ENCODE data around the gene ATP6V1C2. TPM values are rescaled to one million over a fixed set of nuclear protein-coding genes. Genes with fewer than 3 reads are reported as not detected.
A peak's percentile ranks its signal among the peaks of the same experiment; 100 is the strongest.
"Not testable (repeated sequence)": the region's sequence is repeated elsewhere in the genome, so short reads cannot be mapped to it uniquely, and the experiment has no call there.

ATP6V1C2 gene
- polyA plus RNA-seq, 1 donor: 8.1 TPM

DNA sequence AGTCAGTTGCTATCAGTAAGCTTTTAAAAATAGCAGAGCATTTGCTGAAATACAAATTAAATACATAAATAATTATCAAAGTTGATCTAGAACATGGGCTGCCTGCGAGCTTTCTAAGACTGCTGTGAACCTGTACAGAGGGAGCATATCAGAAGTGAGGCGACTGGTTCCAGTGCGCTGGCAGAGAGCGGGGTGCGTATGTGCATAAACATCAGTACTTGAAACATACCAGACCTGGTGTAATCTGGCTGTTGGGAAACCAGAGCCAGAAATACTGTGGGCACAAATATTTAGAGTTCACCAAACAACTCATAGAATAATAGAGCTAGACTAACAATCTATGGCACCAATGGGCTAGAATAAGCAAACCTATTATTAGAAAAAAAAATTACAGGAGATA is 63.8 kb downstream of the ATP6V1C2 start:
- no peak for DNase-seq

DNA sequence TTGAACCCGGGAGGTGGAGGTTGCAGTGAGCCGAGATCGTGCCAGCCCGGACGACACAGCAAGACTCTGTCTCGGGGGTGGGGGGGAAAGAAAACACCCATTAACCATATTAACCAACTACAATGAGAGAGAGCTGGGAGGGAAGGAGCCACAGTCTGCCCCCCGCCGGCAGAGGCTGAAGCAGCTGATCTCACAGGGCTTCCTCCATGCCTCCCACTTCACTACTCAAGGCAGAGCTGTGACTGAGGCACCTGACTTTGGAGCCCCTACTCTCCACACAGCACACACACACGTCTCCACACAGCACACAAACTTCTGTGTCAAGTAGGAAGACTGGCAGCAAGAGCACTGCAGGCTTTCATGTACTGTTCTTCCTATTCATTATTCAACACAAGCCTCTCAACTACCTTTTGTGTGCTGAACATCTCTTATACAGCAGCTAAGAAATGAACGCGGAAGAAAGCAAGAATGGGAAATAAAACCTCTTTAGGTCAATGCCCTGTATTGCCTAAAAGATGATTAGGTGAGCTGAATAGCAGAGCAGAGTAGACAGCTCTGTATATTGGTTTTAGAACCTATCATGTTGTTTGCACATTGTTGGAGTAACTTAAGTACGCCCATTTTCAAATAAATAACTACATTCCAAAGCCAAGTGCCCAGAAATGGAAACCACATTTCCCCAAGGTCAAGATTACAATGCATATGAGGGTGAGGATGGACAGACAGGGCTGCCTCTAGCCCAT is 65.0 kb downstream of the ATP6V1C2 start:
- no peak for DNase-seq

GRCh38 chr2:10787176-10787968 is 65.9 kb downstream of the ATP6V1C2 start:
- no peak for DNase-seq

DNA sequence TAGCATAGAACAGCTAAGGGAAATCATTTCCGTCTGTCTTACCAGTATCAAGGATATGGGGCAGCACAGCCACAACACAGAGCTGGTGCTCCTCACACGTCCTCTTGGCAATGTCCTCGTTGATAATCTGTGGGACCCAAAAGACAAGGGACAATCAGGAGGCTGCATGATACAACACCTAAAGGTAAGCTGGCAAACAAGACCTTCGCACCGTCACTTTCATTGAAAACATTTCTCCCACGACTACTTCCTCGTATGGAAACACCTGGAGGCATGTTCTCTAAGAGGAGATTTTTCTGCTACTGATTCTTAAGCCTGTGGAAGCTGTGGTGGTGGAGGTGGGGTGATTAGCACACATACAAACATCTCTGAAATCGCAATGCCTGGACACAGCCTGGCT is 67.4 kb downstream of the ATP6V1C2 start:
- no peak for DNase-seq

- DNase-seq: no peak
These were observed 69.0 kb downstream of the ATP6V1C2 start for GRCh38 chr2:10790228-10790973.

- no peak for DNase-seq
These were observed 70.7 kb downstream of the ATP6V1C2 start for GRCh38 chr2:10792001-10792634.

- no peak for DNase-seq
These were observed 71.4 kb downstream of the ATP6V1C2 start for GRCh38 chr2:10792660-10793400.

- no peak for DNase-seq
These were observed 72.4 kb downstream of the ATP6V1C2 start for GRCh38 chr2:10793816-10794215.

- no peak for DNase-seq
These were observed 73.4 kb downstream of the ATP6V1C2 start for GRCh38 chr2:10794876-10795275.

DNA sequence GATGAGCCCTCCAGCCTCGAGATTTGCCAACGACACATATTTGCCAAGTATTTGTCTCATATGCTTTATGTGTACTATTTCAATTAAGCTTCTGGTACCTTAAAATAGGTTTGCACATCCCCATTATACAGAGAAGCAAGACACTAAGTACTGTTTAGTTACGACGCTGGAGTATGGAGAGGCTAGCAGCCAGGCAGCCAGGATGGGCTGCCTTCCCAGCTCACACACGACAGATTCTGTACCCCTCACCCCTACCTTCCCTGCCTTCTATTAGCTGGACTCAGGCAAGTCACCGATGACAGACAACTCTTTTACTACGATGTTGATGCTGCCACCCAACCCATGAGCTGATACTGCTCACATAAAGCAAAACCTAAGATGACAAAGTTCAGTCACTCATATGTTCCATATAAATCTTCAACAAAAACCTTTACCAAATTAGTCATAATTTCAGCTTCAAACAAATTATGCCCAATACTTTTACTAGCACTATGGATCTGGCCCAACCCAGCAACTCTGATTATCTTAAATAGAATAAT is 74.1 kb downstream of the ATP6V1C2 start:
- no peak for DNase-seq

- DNase-seq: no peak
These were observed 75.3 kb downstream of the ATP6V1C2 start for GRCh38 chr2:10796703-10797102.

GRCh38 chr2:10798783-10799182 is 77.4 kb downstream of the ATP6V1C2 start:
- no peak for DNase-seq

DNA sequence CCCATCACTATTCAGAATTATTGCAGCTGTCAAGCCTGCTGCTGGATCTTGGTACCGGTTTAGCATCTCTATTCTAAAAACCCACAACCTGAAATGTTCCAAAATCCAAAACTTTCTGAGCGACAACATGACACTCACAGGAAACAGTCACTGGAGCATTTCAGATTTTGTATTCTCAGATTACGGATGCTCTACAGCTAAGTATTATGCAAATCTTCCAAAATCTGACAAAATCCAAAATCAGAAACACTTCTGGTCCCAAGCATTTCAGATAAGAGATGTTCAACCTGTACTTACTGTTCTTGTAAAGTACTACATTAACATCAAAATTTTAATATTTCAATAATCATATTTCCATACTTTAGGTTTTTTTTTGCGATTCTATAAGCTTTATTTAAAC is 78.7 kb downstream of the ATP6V1C2 start:
- no peak for DNase-seq

DNA sequence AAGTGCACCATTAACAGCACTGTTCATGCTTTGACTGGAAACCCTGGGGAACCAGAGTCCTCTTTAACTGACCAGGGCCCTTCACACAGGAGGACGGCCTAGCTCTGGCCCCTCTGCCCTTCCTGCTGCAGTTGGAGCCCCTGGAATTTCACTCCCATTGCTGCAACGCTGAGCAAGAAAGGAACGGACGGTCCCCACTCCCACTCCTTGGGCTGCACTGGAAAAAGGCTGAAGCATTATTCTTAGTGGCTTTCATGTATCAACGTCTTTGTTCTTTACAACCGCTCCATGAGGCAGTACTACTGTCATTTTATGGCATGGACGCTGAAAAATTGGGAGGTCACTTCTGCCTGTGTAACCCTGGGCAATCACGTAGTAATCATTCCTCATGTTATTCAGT is 81.2 kb downstream of the ATP6V1C2 start:
- DNase-seq: no peak

GRCh38 chr2:10805990-10806389 is 84.6 kb downstream of the ATP6V1C2 start:
- not testable (repeated sequence) for DNase-seq

DNA sequence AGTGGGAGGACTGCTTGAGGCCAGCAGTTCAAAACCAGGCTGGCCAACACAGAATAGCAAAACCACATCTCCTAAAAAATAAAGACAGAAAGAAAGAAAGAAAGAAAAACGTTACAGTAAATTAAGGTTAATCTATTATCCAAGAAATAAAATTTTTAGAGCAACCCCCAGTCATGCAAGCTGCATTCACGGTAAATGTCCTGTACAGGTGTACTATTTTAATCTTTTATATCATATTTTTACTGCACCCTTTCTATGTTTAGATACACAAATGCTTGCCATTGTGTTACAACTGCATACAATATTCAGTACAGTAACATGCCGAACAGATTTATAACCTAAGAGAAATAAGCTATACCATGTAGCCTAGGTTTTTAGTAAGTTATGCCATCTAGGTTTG is 85.1 kb downstream of the ATP6V1C2 start:
- no peak for DNase-seq

DNA sequence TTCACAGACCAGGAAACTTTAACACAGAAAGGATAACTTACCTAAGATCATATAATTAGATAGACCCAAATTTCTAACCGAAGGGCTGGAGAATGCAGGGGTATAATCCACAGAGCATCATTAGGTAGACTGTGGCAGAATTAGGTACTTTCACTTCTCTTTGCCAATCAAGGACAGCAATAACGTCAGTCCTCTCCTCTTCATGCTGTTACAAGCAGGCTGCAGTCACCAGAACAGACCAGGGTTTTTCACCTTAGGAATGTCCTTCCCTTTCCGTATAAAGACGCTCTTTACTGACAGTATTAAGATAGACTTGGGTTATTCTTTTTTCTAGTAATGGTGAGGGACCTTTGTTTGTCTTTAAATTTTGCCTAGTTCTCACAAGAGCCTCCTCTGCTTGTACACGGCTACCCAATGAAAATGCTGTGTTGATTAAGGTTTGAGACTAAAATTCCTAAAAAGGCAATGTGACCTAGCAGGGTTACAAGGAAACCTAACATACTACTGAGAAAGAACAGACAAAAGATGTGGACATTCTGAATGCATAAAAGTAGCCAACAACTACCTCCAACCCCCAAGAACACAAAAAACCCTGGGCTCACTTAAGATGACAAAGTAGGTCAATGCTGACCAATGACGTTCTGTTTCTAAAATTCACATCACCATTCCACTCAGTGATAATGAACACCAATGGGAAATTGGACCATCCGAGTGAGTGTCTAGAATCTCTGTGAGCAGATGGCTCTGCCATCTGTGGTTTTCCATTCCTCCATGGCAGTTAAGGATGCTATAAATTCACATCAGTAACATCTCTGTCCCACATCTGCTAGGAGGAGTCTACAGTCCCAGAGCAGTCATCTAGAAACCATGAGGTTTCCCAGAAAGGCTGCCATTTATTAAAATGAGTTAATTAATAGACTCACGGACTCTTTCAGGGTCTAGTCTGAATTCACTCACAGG is 89.1 kb downstream of the ATP6V1C2 start:
- no peak for DNase-seq

GRCh38 chr2:10811517-10811916 is 90.1 kb downstream of the ATP6V1C2 start:
- no peak for DNase-seq

- DNase-seq: peak; percentile 96
These were observed 91.1 kb downstream of the ATP6V1C2 start, which contains the start of gene PDIA6 for GRCh38 chr2:10812362-10813162. TSS of gene PDIA6 (minus strand) at chr2:10812785. CDS start at chr2:10812696, 89 bp downstream.

All from left kidney (tissue), 2 donors.